Ovary (tissue), 9 donors: Measurements from ENCODE around the gene PLK5. TPM values are rescaled to one million over a fixed set of nuclear protein-coding genes. Genes with fewer than 3 reads are reported as not detected.

Experiments used
- DNase-seq, 5 donors: peaks; one replicate each; pipeline ENCODE4 v3.0.0-alpha.2; 2019 to 2020
- H3K27ac ChIP-seq, 2 donors: fragments of 200-600 bp; one replicate each; pipeline versions ENCODE4 v1.5.1 to v1.8.0; 2019 to 2022
- H3K27me3 ChIP-seq: fragments of 200-600 bp; one replicate; pipeline ENCODE4 v1.8.0; 2022
- H3K36me3 ChIP-seq: fragments of 200-600 bp; sonication (generic); one replicate; pipeline ENCODE4 v1.5.1; 2019
- H3K4me1 ChIP-seq: one replicate; pipeline ENCODE4 v1.8.1; 2013; ENCODE audit warnings: mild to moderate bottlenecking, moderate library complexity; ENCODE audit not compliant: insufficient read depth
- H3K4me3 ChIP-seq: fragments of 200-600 bp; sonication (generic); one replicate; pipeline ENCODE4 v1.5.1; 2017
- H3K9me3 ChIP-seq, 2 donors: fragments of 200-600 bp in 1 of 2; sonication (generic) in 1 of 2; one replicate each; pipeline versions ENCODE4 v1.5.1 to v1.8.1; 2013 to 2019; ENCODE audit warnings: mild to moderate bottlenecking in 1 of 2, moderate library complexity in 1 of 2
- CTCF ChIP-seq, 3 donors: fragments of 450-650 bp in 2 of 3; fragments of 200-600 bp in 1 of 3; IDR thresholded peaks; one replicate each; pipeline versions ENCODE4 v1.5.1 to v1.8.0; 2016 to 2022; ENCODE audit warnings: antibody characterized with exemption in 3 of 3, mild to moderate bottlenecking in 1 of 3
- EP300 ChIP-seq: sonication (generic); formaldehyde crosslinking; IDR thresholded peaks from one replicate; pipeline ENCODE4 v1.6.1; 2017; ENCODE audit warnings: antibody characterized with exemption
- POLR2A ChIP-seq: fragments of 450-650 bp; IDR thresholded peaks from one replicate; pipeline ENCODE4 v1.6.1; 2017; ENCODE audit warnings: antibody characterized with exemption, mild to moderate bottlenecking, moderate library complexity
- WGBS, 3 donors: extraction: QIAGEN DNeasy Blood & Tissue Kit in 1 of 3; methylation state at CpG; one replicate each; pipeline versions ENCODE4 v1.1.5 to v1.1.7; 2013 to 2017; 5-methylcytosine and 5-hydroxymethylcytosine counted together
- intact Hi-C, 4 donors: fragments of 100-400 bp; cut with DNase I; formaldehyde crosslinking; loops; one replicate each; pipeline versions ENCODE4 v1.11.0 to v1.15.1; 2022 to 2023
- polyA plus RNA-seq, 2 donors: library from polyadenylated mRNA; stranded (reverse); fragments of 200-250 nt in 1 of 2; fragments of 350-450 nt in 1 of 2; fragmentation: Illumina TruSeq in 1 of 2; extraction: RNeasy Lipid Tissue Mini Kit (QIAGEN cat#74804) in 1 of 2; gene quantifications; one replicate each; pipeline ENCODE4 v1.2.3, GENCODE V29; 2013 to 2014
- total RNA-seq, 7 donors: library from RNA; depleted of rRNA in 2 of 7; stranded (reverse); fragments of >200 nt in 2 of 7; fragmentation: NEBNext Ultra II Directional in 3 of 7; extraction: Animal tissue kit (Norgen Biotek cat#: 25700) in 3 of 7; gene quantifications; one replicate each; pipeline versions ENCODE4 v1.1.0 to v1.2.4, GENCODE V29; 2016 to 2023
- donor health status: DM: no; HTN: no; CAD: no; lungs with moderate emphysema.
- donor health status: DM: no; HTN: no; CAD: no.
- donor health status: Bipolar disorder and iron deficiency.
- donor health status: DM: yes; HTN: yes; CAD: no.
- donor health status: DM: no; HTN: no; CAD: no.
- donor health status: DM: yes; HTN: yes; CAD: no.

The PLK5 gene
- total and polyA plus RNA-seq, 9 donors: 0.11 to 1.1 (median 0.65) TPM; not detected in 5

- DNase-seq: no peak
- Histone ChIP-seq H3K9me3 (no peaks in the 10 kb centered on the region), H3K27me3 (no peaks in the 10 kb centered on the region), H3K4me3 (no peak overlapping the region), H3K4me1 (no peaks in the 10 kb centered on the region), H3K27ac (no peak overlapping the region), H3K36me3 (no peaks in the 10 kb centered on the region)
- 79 to 87% (median 81%) methylated on average over 30 to 41 of the region's 41 CpGs for WGBS, 3 donors
- TF ChIP-seq EP300: no peak
- TF ChIP-seq CTCF (IDR thresholded peaks at IDR 0.05): no peak
- TF ChIP-seq POLR2A: no peak
- intact Hi-C loops: no loop called here
Measured at GRCh38 chr19:1577090-1577928, 53.4 kb downstream of the PLK5 start.

DNA sequence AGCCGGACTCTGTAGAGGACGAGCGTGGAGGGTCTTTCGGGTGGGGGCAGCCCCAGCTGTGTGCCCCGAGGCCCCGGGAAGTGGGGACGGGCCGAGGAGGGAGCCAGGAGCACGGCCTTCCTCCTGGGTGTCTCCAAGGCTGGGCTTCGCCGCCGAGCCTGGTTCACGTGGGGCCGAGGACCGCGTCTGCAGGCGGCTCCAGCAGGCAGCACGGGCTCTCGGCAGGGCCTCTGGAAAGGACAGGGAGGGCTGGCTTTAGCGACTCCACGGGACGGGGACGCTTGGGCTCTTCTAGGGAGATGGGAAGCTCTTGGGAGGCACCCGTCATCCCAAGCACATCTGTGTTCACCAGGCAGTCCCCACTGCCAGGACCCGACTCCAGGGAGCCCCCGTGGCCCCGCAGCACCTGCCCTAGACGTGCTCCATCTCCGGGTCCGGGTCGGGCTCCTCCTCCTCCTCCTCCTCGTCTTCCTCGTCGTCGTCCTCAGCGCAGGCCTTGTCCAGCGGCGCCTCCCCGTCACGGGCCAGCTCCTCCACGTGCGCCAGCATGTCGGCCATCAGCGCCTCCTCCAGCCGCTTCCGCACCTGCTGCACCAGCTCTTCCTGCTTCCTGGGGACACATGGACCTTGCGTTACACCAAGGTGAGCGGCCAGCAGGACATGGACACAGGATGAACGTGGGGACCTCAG lies 54.2 kb downstream of the PLK5 start:
- Histone ChIP-seq H3K27me3 (no peaks in the 10 kb centered on the region), H3K27ac (no peak overlapping the region), H3K4me1 (no peaks in the 10 kb centered on the region), H3K4me3 (no peak overlapping the region), H3K36me3 (no peaks in the 10 kb centered on the region), H3K9me3 (no peaks in the 10 kb centered on the region)
- peak in 1 of 5 donors; percentile 21 for DNase-seq
- WGBS, 3 donors: 79 to 81% (median 79%) methylated on average over 37 to 49 of the region's 49 CpGs
- intact Hi-C loops: no loop called here
- no peak for TF ChIP-seq EP300
- no peak for TF ChIP-seq POLR2A
- TF ChIP-seq CTCF (IDR thresholded peaks at IDR 0.05): no peak

- intact Hi-C loops: no loop called here
- H3K9me3 ChIP-seq: no peaks in the 10 kb centered on the region
- H3K4me1 ChIP-seq: no peaks in the 10 kb centered on the region
- TF ChIP-seq EP300: no peak
- TF ChIP-seq CTCF (IDR thresholded peaks at IDR 0.05): no peak
- TF ChIP-seq POLR2A: no peak
- DNase-seq: no peak
- no peaks in the 10 kb centered on the region for H3K36me3 ChIP-seq
- no peaks in the 10 kb centered on the region for H3K27me3 ChIP-seq
- H3K4me3 ChIP-seq: no peak overlapping the region
- WGBS, 3 donors: 90 to 92% (median 91%) methylated on average over 20 of the region's 20 CpGs
- no peak overlapping the region for H3K27ac ChIP-seq
Measured at GRCh38 chr19:1579222-1579621, 55.3 kb downstream of the PLK5 start.

DNA sequence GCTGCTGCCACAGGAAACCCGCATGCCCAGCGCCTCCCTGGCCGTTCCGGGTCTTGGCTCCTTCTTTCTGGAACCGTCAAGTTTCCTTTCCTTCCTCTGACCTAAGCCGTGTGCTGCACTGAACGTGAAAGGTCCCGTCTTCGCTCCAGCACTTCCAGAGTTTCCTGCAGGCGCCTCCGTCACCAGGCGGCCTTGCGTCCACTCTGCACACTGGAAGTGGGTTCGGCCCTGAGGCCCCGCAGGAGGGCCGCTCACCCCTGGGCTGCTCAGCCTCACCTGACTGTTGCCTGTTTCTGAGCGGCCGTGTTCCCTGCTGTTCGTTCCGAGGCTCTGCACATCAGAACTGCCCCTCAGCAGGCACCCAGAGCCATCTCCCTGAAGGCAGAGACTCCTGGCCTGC lies 56.5 kb downstream of the PLK5 start:
- TF ChIP-seq POLR2A: no peak
- Histone ChIP-seq H3K4me1 (no peaks in the 10 kb centered on the region), H3K27me3 (no peaks in the 10 kb centered on the region), H3K27ac (no peak overlapping the region), H3K4me3 (no peak overlapping the region), H3K9me3 (no peaks in the 10 kb centered on the region), H3K36me3 (no peaks in the 10 kb centered on the region)
- DNase-seq: no peak
- WGBS, 3 donors: 85 to 87% (median 86%) methylated on average over 20 of the region's 20 CpGs
- intact Hi-C loops: no loop called here

DNA sequence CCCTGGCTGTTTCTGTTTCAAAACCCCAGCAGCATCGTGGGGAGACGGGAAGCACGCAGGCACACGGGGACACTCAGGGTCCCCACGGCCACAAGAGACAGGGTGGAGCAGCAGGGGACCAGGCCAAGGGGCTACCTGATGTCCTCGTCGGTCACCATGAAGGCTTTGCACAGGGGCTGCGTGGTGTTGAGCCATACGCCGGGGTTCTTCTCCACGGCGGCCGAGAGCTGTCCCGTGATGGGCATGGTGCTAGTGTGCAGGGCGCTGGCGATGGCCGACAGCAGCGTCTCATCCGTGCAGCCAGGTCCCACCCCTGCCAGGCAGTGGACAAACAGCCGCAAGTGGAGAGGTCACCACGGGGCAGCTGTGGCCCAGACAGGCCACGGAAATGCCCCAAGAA lies 57.1 kb downstream of the PLK5 start:
- TF ChIP-seq EP300 (no peak), CTCF (IDR thresholded peaks at IDR 0.05) (no peak), POLR2A (no peak)
- Histone ChIP-seq H3K4me3 (no peak overlapping the region), H3K36me3 (no peaks in the 10 kb centered on the region), H3K27ac (no peak overlapping the region), H3K9me3 (no peaks in the 10 kb centered on the region), H3K4me1 (no peaks in the 10 kb centered on the region), H3K27me3 (no peaks in the 10 kb centered on the region)
- intact Hi-C loops: no loop called here
- 90 to 92% (median 92%) methylated on average over 21 to 22 of the region's 22 CpGs for WGBS, 3 donors
- no peak for DNase-seq
